ENCODE results near the gene LCE4A. TPM values are rescaled to one million over a fixed set of nuclear protein-coding genes. Genes with fewer than 3 reads are reported as not detected.
"Not testable (repeated sequence)": the region's sequence is repeated elsewhere in the genome, so short reads cannot be mapped to it uniquely, and the experiment has no call there.

LCE4A gene, protein sequence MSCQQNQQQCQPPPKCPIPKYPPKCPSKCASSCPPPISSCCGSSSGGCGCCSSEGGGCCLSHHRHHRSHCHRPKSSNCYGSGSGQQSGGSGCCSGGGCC
- total RNA-seq = not detected

- no peak within 1 kb of the TSS for H3K27ac ChIP-seq
- H3K27me3 ChIP-seq = no peaks in the 10 kb centered on the region
- TF ChIP-seq POLR2A (IDR thresholded peaks at IDR 0.05) = no peak
- TF ChIP-seq, protein P1, sequence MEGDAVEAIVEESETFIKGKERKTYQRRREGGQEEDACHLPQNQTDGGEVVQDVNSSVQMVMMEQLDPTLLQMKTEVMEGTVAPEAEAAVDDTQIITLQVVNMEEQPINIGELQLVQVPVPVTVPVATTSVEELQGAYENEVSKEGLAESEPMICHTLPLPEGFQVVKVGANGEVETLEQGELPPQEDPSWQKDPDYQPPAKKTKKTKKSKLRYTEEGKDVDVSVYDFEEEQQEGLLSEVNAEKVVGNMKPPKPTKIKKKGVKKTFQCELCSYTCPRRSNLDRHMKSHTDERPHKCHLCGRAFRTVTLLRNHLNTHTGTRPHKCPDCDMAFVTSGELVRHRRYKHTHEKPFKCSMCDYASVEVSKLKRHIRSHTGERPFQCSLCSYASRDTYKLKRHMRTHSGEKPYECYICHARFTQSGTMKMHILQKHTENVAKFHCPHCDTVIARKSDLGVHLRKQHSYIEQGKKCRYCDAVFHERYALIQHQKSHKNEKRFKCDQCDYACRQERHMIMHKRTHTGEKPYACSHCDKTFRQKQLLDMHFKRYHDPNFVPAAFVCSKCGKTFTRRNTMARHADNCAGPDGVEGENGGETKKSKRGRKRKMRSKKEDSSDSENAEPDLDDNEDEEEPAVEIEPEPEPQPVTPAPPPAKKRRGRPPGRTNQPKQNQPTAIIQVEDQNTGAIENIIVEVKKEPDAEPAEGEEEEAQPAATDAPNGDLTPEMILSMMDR (IDR thresholded peaks at IDR 0.05) = no peak
- no peaks in the 10 kb centered on the region for H3K9me3 ChIP-seq
- H3K4me1 ChIP-seq = no peaks in the 10 kb centered on the region
- H3K36me3 ChIP-seq = no peaks in the 10 kb centered on the region
- no peak for DNase-seq
- H3K4me3 ChIP-seq = no peak within 1 kb of the TSS
Measured at GRCh38 chr1:152707860-152708259, at the start of gene LCE4A. LCE4A (plus strand) TSS chr1:152708160; CDS start chr1:152709076, 916 bp downstream.

- Histone ChIP-seq H3K27ac (no peak overlapping the region), H3K4me1 (no peaks in the 10 kb centered on the region), H3K36me3 (no peaks in the 10 kb centered on the region), H3K9me3 (no peaks in the 10 kb centered on the region), H3K4me3 (no peak overlapping the region), H3K27me3 (no peaks in the 10 kb centered on the region)
- TF ChIP-seq POLR2A (IDR thresholded peaks at IDR 0.05) = no peak
- TF ChIP-seq, protein P1 (IDR thresholded peaks at IDR 0.05) = no peak
- no peak for DNase-seq
Measured at GRCh38 chr1:152658649-152659048, 49.3 kb upstream of the LCE4A start.

DNA sequence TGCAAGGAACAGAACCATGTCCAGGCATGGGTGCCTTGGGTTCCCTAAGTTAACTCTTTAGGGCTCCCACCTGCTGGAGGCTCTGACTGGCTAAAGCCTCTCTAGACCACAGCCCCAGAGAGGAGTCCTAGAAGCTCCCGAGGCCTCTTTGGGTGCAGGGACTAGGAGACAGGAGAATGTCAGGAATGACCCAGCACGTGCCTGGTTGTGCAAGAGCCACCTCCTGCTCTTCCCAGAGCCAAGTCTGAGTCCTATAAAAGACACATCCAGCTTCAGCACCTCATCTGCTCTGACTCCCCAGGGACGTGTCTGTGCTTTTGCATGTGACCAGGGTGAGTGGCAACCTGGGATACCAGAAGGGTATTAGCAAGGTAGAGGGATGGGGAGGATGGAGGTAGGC is 44.9 kb upstream of the LCE4A start, which contains the start of gene LCE2D:
Gene LCE2D (plus strand): TSS at position 283 of the 400 bp plus-strand sequence. CDS start 726 bp downstream, outside the sequence.
- Histone ChIP-seq H3K4me1 (no peaks in the 10 kb centered on the region), H3K36me3 (no peaks in the 10 kb centered on the region), H3K27ac (no peak within 1 kb of the TSS), H3K4me3 (no peak within 1 kb of the TSS), H3K27me3 (no peaks in the 10 kb centered on the region), H3K9me3 (no peaks in the 10 kb centered on the region)
- TF ChIP-seq, protein P1 (IDR thresholded peaks at IDR 0.05) = no peak
- no peak for TF ChIP-seq POLR2A (IDR thresholded peaks at IDR 0.05)
- no peak for DNase-seq

DNA sequence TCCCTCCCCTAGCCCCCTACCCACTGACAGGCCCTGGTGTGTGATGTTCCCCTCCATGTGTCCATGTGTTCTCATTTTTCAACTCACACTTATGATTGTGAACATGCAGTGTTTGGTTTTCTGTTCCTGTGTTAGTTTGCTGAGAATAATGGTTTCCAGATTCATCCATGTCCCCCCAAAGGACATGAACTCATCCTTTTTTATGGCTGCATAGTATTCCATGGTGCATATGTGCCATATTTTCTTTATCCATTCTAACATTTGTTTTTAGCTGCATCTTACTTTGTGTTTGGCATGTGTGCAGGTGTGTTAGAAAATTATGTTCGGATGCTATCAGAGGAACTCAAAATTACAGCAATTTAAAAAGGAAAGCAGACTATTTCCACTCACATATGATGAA is 41.8 kb upstream of the LCE4A start:
- not testable (repeated sequence) for H3K4me3 ChIP-seq, H3K36me3 ChIP-seq, H3K9me3 ChIP-seq, DNase-seq, H3K27ac ChIP-seq, H3K4me1 ChIP-seq, H3K27me3 ChIP-seq

DNA sequence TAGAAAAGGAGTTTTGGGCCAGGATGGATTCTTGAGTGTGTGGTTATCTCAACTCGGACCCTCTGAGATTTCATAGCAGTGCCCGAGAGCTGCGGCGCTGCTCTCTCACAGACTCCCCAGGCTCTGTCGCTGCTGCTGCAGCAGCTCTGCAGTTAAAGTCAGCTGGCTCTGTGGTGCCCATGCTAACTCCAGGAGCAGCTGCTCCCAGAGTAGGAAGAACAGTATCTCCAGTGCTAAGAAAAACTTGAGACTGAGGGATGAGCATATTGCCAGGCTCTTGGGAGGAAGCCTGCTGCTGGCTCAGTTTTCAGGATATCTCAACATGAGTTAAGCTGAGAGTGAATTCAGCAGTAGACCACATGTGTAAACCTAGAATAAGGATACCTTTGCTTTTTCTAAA is 40.3 kb upstream of the LCE4A start:
- H3K4me3 ChIP-seq = no peak overlapping the region
- no peaks in the 10 kb centered on the region for H3K36me3 ChIP-seq
- H3K9me3 ChIP-seq = no peaks in the 10 kb centered on the region
- no peak for DNase-seq
- TF ChIP-seq, protein P1 (IDR thresholded peaks at IDR 0.05) = no peak
- TF ChIP-seq POLR2A (IDR thresholded peaks at IDR 0.05) = no peak
- H3K4me1 ChIP-seq = no peaks in the 10 kb centered on the region
- no peaks in the 10 kb centered on the region for H3K27me3 ChIP-seq
- no peak overlapping the region for H3K27ac ChIP-seq

DNA sequence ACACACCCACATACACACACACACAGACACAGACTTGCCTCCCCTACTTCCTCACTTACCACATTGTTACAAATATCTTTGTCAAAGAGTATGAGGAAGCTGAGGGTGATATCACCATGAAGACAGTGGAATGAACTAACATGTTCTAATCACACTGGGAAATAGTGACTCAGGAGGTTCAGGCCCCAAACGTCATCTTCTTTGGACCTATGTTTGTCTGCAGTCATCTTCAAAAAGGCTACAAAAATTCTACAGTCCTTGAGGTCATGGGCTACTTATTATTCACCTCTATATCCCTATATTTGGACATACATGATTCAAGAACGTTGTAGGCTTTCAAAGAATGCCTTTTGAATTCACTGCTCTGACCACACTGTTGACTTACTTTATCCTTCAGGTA is 34.9 kb upstream of the LCE4A start:
- Histone ChIP-seq H3K4me3 (no peak overlapping the region), H3K27ac (no peak overlapping the region), H3K36me3 (no peaks in the 10 kb centered on the region), H3K4me1 (no peaks in the 10 kb centered on the region), H3K27me3 (no peaks in the 10 kb centered on the region), H3K9me3 (no peaks in the 10 kb centered on the region)
- no peak for DNase-seq
- no peak for TF ChIP-seq POLR2A (IDR thresholded peaks at IDR 0.05)
- TF ChIP-seq, protein P1 (IDR thresholded peaks at IDR 0.05) = no peak

DNA sequence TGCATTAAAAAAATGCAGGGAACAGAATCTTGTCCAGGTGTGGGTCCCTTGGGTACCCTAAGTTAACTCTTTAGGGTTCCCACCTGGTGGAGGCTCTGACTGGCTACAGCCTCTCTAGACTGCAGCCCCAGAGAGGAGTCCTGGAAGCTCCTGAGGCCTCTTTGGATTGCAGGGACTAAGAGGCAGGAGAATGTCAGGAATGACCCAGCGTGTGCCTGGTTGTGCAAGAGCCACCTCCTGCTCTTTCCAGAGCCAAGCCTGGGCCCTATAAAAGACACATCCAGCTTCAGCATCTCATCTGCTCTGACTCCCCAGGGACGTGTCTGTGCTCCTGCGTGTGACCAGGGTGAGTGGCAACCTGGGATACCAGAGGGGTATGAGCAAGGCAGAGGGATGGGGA is 33.0 kb upstream of the LCE4A start, which contains the start of gene LCE2C:
Gene LCE2C (plus strand): TSS at position 297 of the 400 bp plus-strand sequence. CDS start 737 bp downstream, outside the sequence.
- not testable (repeated sequence) for H3K9me3 ChIP-seq, H3K27ac ChIP-seq, H3K27me3 ChIP-seq, H3K4me1 ChIP-seq, H3K4me3 ChIP-seq, DNase-seq, H3K36me3 ChIP-seq

Data from Peyer's patch (tissue), 4 donors.